Naive B cell (primary cell): ENCODE measurements around the gene OPCML. TPM values are rescaled to one million over a fixed set of nuclear protein-coding genes. Genes with fewer than 3 reads are reported as not detected.

Experiments used
- ATAC-seq, 2 donors: fragments of 150-1000 bp; cut with Tn5 transposase; 2 replicates each; pipeline ENCODE4 v1.10.0; 2021; ENCODE audit warnings: low read depth in 2 of 2, mild to moderate bottlenecking in 2 of 2, moderate library complexity in 2 of 2
- DNase-seq: peaks from one replicate; pipeline ENCODE4 v3.0.0; 2022
- H3K27ac Mint-ChIP-seq, 6 donors: one replicate each; pipeline ENCODE4 v1.8.0; 2020 to 2022; ENCODE audit warnings: mild to moderate bottlenecking in 6 of 6, mixed read lengths in 6 of 6, moderate library complexity in 5 of 6, inconsistent platforms in 2 of 6
- H3K27me3 Mint-ChIP-seq, 3 donors: one replicate each; pipeline ENCODE4 v1.8.0; 2021 to 2022; ENCODE audit warnings: mixed read lengths in 3 of 3, mild to moderate bottlenecking in 1 of 3
- H3K36me3 Mint-ChIP-seq, 2 donors: one replicate each; pipeline ENCODE4 v1.8.0; 2020 to 2022; ENCODE audit warnings: mixed read lengths in 2 of 2, inconsistent platforms in 1 of 2, mild to moderate bottlenecking in 1 of 2
- H3K4me1 Mint-ChIP-seq, 3 donors: one replicate each; pipeline ENCODE4 v1.8.0; 2020 to 2022; ENCODE audit warnings: mixed read lengths in 3 of 3, inconsistent platforms in 1 of 3, mild to moderate bottlenecking in 1 of 3, moderate library complexity in 1 of 3
- H3K4me3 Mint-ChIP-seq, 8 donors: one replicate each; pipeline ENCODE4 v1.8.0; 2020 to 2022; ENCODE audit warnings: mild to moderate bottlenecking in 8 of 8, mixed read lengths in 8 of 8, moderate library complexity in 8 of 8, inconsistent platforms in 2 of 8
- H3K9me3 Mint-ChIP-seq, 7 donors: one replicate each; pipeline ENCODE4 v1.8.0; 2020 to 2022; ENCODE audit warnings: mixed read lengths in 7 of 7, mild to moderate bottlenecking in 5 of 7, inconsistent platforms in 2 of 7, moderate library complexity in 1 of 7
- polyA plus RNA-seq, 6 donors: library from polyadenylated mRNA; unstranded; fragments of 300-500 nt; fragmentation: Illumina TruSeq; gene quantifications; one replicate each; pipeline ENCODE4 v1.2.3, GENCODE V29; 2021; ENCODE audit warnings: low read depth in 6 of 6

OPCML gene
- polyA plus RNA-seq, 6 donors from 2014 or later: not detected

DNA sequence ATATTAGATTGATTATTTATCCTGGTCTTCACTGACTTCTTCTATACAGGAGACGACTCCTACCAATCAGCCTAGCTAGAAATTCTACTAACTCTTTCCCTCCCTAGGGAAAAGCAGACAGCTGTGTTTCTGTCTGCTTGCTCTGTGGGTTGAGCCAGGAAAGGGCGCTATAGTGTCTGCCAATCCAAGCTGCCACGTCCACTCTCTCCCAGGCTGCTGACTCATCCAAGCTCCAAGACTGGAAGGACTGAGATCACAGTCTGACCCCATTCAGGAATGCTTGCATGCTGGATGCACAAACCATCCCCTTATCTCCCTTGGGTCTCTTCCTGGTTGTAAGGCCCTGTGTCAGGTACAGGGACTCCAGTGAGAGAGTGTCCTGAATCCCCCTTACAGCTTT, 955.6 kb downstream of the OPCML start:
- H3K4me1 Mint-ChIP-seq: peaks cover 0 to 2% (median 0%) of the 10 kb centered on the region in 3 donors
- DNase-seq: no peak
- H3K36me3 Mint-ChIP-seq: no peaks in the 10 kb centered on the region
- no peak for ATAC-seq
- H3K27ac Mint-ChIP-seq: no peak overlapping the region
- no peaks in the 10 kb centered on the region for H3K27me3 Mint-ChIP-seq
- H3K9me3 Mint-ChIP-seq: peaks cover 0 to 26% (median 3%) of the 10 kb centered on the region in 7 donors
- no peak overlapping the region for H3K4me3 Mint-ChIP-seq

DNA sequence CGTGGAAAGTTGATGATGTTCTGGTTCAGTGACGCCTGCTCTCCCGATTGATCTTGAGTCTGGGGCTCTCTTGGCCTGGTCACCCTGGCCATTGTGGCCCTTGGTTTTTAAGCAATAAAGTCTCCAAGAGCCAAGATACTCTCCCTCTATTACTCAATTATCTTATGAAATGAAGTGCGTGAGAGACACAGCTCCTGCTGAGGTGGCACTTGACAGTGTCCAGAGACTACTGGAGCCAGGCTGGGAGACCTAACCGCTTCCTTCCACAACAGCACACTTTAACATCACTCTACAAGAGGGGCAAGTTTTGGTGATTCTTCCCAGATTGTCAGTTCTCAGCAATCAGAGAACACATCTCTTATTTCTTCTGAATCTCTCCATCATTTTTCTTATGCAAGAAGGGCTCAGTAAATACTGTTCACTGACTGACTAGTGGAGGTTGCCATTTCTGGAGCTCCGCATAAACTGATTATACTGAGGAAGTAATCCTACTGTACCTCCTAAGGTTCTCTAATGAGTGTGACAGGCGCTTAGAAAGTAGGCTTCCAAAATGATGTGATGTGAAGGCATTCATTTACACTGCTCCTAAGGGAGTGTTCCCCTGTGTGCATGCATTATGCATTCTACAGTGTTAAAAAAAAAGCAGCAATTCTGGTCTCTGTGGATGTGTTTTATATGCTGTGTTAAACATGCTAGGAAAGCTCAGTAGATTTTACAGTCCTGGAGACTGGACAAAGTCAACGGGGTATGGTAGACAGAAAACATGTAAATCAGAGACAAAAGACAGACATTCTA, 968.0 kb downstream of the OPCML start:
- Mint-ChIP-seq H3K36me3 (no peaks in the 10 kb centered on the region), H3K4me1 (no peaks in the 10 kb centered on the region), H3K27ac (no peak overlapping the region), H3K9me3 (peaks cover 6 to 18% (median 9%) of the 10 kb centered on the region in 7 donors), H3K27me3 (no peaks in the 10 kb centered on the region), H3K4me3 (no peak overlapping the region)
- ATAC-seq: no peak
- no peak for DNase-seq

DNA sequence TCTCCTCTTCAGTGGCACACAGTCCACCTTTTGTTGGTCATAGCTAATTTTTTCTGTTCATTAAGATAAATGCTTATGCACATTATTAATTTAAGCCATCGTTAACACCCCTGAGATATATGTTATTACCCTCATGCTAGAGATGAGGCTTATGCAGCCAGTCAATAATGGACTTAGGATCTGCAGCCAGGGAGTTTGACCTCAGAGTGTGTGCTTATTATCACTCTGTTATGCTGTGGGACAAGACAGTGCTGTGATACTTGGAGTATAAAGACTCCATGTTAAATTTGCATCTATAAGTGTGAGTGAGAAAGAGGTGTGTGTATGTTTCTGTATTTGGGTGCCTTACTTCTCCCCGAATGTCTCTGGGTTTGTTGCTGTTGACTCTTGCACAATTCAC, 969.3 kb downstream of the OPCML start:
- no peak overlapping the region for H3K4me3 Mint-ChIP-seq
- H3K4me1 Mint-ChIP-seq: no peaks in the 10 kb centered on the region
- ATAC-seq: no peak
- peaks cover 3 to 12% (median 8%) of the 10 kb centered on the region in 7 donors for H3K9me3 Mint-ChIP-seq
- no peaks in the 10 kb centered on the region for H3K36me3 Mint-ChIP-seq
- no peaks in the 10 kb centered on the region for H3K27me3 Mint-ChIP-seq
- H3K27ac Mint-ChIP-seq: no peak overlapping the region
- no peak for DNase-seq

DNA sequence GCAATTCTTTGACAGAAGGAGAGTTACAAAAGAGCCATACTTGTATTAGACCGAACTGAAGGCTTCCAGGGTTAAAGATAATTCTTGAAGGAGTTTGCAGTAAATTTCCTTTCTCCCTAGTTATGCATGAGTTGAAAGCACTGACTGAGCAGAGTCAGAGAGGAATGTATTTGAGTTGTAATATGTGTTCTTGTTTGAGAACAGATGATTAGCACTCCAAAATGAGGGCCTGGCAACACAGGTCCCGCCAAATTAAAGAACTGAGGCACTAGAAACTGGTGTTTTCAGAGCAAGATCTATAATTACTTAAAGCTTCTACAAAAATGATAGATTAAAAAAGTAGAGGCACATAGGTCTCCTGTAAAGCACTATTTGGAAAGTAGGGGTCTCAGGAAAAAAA, 970.4 kb downstream of the OPCML start:
- Mint-ChIP-seq H3K36me3 (no peaks in the 10 kb centered on the region), H3K27me3 (no peaks in the 10 kb centered on the region), H3K27ac (no peak overlapping the region), H3K4me3 (no peak overlapping the region), H3K4me1 (no peaks in the 10 kb centered on the region), H3K9me3 (peaks cover 0 to 11% (median 8%) of the 10 kb centered on the region in 7 donors)
- no peak for DNase-seq
- no peak for ATAC-seq

DNA sequence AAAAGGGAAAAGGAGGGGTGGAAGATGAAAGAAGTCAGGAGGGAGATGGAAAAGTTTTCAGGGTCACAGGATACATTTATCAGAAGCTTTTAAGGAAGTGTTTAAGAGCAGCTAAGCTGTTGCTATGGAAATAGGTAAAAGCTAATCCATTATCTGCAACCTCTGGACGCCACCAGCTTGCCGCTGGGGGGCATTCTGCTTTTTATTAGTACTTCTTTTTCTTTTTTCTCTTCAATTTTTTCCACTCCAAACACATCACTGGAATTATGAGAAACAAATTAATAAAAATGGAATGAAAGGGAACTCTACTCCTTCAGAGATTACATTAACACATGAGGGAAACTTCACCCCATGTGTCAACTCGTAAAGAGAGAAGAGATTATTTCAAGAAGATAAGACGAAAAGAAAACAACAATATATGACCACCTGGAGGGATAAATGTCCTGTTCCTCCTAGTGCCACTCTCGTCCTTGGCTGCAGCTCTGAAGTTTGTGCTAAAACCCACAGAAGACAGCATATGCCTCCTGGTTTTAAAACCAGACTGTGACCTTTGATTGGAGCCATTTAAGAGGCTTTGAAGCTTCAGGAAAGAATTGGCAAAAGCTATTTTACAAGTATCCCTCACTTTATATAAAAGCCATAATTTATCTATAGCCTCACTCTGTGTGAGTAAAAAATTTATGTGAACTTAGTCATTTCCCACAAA, 972.8 kb downstream of the OPCML start:
- Mint-ChIP-seq H3K4me1 (no peaks in the 10 kb centered on the region), H3K27me3 (no peaks in the 10 kb centered on the region), H3K9me3 (peaks cover 0 to 11% (median 6%) of the 10 kb centered on the region in 7 donors), H3K4me3 (no peak overlapping the region), H3K27ac (no peak overlapping the region), H3K36me3 (no peaks in the 10 kb centered on the region)
- no peak for DNase-seq
- ATAC-seq: no peak

DNA sequence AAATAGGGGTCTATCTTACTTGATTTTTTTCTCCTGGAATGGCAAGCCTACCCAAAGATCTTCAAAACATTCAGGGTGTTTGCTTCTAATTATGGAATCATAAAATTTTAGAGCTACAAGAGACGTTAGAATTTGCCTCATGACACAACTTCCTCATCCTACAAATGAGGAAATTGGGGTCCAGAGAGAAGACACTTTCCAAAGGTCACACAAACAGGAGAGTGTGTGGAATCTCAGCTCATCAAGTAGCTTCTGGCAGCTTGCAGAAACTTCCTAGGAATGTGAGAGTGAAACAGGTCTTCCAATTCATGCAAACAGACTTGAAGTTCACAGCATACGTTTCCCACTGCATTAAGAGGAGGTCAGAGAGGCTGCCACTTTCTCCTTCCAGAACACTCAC, 976.0 kb downstream of the OPCML start:
- Mint-ChIP-seq H3K27ac (no peak overlapping the region), H3K9me3 (peaks cover 9 to 17% (median 11%) of the 10 kb centered on the region in 7 donors), H3K36me3 (no peaks in the 10 kb centered on the region), H3K4me1 (no peaks in the 10 kb centered on the region), H3K4me3 (peak overlapping the region in 1 of 8 donors; percentile 5), H3K27me3 (no peaks in the 10 kb centered on the region)
- DNase-seq (no peak), ATAC-seq (no peak)

DNA sequence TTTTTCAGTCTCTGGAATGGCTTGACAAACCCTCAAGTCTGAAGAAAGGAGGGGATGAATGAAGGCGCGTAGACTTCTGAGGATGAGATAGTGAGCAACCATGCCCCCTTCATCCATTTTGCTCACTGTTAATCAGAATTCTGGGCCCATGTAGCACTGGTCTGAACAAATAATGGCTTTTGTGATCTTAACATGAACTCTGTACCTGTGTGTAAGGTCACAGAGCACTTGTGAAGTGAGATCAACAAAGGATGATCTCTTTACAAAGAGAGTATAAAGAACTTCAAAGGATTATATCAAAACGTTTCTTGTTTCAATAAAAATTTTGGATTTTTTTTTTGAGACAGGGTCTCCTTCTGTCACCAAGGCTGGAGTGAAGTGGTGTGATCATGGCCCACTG, 976.7 kb downstream of the OPCML start:
- ATAC-seq (no peak), DNase-seq (no peak)
- Mint-ChIP-seq H3K4me3 (no peak overlapping the region), H3K9me3 (peaks cover 7 to 17% (median 11%) of the 10 kb centered on the region in 7 donors), H3K4me1 (no peaks in the 10 kb centered on the region), H3K36me3 (no peaks in the 10 kb centered on the region), H3K27ac (no peak overlapping the region), H3K27me3 (no peaks in the 10 kb centered on the region)

DNA sequence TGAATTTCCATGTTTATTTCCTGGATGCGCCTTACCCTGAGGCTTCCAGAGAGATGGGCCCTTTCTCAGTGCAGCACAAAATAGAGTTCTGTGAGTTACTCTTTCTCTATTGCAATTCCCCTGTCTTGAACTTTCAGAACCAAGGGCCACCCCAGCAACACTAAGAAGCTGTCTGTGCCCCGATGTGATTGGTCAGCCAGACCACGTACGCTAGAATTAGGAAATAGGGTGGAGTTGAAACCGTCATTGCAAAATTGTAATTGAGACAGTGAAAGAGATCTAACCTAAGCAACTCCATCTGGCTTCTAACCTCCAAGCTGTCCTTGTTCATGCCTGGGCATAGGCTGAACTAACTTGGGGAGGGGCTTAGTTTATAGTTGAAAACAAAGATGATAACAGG, 981.3 kb downstream of the OPCML start:
- ATAC-seq (no peak), DNase-seq (no peak)
- Mint-ChIP-seq H3K27me3 (no peaks in the 10 kb centered on the region), H3K4me3 (no peak overlapping the region), H3K36me3 (no peaks in the 10 kb centered on the region), H3K27ac (no peak overlapping the region), H3K4me1 (no peaks in the 10 kb centered on the region), H3K9me3 (peaks cover 8 to 15% (median 11%) of the 10 kb centered on the region in 7 donors)

DNA sequence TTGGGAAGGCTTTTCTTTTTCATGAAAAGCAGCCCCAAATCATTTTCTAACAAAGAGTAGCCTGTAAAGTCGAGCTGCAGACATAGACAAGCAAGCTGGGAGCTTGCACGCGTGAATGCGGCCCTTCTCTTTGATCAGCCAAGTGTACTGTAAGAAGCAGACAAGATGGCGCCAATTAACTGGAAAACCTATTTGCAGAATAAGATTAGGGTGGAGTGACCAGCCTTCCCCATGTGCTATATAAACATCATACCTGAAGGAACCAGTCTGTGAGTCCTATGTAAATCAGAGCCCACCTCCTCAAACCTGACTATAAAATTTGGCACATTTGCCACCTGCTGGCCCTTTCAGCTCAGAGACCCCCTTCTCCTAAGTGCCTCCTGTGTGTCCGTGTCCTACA, 982.7 kb downstream of the OPCML start:
- DNase-seq (no peak), ATAC-seq (no peak)
- Mint-ChIP-seq H3K4me3 (no peak overlapping the region), H3K9me3 (peaks cover 12 to 17% (median 14%) of the 10 kb centered on the region in 7 donors), H3K36me3 (no peaks in the 10 kb centered on the region), H3K27me3 (no peaks in the 10 kb centered on the region), H3K27ac (no peak overlapping the region), H3K4me1 (no peaks in the 10 kb centered on the region)

DNA sequence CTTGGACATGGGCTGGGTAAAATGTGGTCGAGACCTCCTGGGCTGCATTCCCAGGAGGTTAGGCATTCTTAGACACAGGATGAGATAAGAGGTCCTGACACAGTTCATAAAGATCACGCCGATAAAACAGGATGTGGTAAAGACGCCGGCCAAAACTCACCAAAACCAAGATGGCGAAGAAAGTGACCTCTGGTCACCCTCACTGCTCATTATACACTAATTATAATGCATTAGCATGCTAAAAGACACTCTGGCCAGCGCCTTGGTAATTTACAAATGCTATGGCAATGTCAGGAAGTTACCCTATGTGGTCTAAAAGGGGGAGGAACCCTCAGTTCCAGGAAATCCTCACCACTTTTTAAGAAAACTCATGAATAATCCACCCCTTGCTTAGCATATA, 983.3 kb downstream of the OPCML start:
- H3K4me1 Mint-ChIP-seq: no peaks in the 10 kb centered on the region
- peaks cover 12 to 17% (median 14%) of the 10 kb centered on the region in 7 donors for H3K9me3 Mint-ChIP-seq
- H3K27me3 Mint-ChIP-seq: no peaks in the 10 kb centered on the region
- no peaks in the 10 kb centered on the region for H3K36me3 Mint-ChIP-seq
- DNase-seq: no peak
- no peak overlapping the region for H3K4me3 Mint-ChIP-seq
- no peak overlapping the region for H3K27ac Mint-ChIP-seq
- ATAC-seq: no peak

DNA sequence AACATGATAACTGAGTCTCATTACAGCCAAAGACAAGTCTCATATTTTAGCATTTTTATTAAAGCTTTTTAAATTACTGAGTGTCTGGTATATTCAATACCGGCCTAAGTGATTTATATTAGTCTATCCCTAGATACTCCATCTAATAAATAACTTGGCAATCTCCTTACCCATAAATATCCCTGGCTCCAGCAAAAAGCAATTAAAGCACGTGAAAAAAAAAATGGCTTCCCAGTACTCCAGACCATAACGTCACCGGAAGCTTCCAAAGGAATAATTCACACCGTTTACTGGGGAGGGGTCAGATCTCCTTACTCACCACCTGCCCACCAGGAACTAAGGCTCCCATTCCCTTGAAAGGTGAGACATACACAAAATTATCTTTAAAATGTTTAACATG, 988.3 kb downstream of the OPCML start:
- no peak overlapping the region for H3K4me3 Mint-ChIP-seq
- peaks cover 0 to 11% (median 4%) of the 10 kb centered on the region in 7 donors for H3K9me3 Mint-ChIP-seq
- no peaks in the 10 kb centered on the region for H3K27me3 Mint-ChIP-seq
- H3K4me1 Mint-ChIP-seq: no peaks in the 10 kb centered on the region
- no peak overlapping the region for H3K27ac Mint-ChIP-seq
- H3K36me3 Mint-ChIP-seq: no peaks in the 10 kb centered on the region
- no peak for ATAC-seq
- no peak for DNase-seq

DNA sequence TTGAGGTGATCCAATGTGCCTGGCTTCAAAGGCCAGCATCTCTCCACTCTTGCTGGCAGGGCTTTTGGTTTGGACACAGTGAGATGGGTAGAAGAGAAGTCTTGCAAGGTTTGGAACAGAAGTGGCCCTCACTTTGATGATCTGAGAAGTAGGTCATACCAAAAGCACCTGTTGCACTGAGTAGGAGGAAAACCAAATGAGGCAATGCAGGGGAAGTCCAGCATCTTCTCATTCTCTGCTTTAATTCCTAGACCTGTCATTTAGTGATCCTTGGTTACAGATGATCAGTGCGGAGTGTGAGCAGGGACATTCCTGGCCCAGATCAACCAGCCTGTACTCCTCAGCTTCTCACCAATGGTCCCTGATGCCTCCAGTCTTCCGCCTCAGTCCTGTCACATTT, 990.5 kb downstream of the OPCML start:
- Mint-ChIP-seq H3K9me3 (peaks cover 0 to 11% (median 3%) of the 10 kb centered on the region in 7 donors), H3K4me3 (no peak overlapping the region), H3K36me3 (no peaks in the 10 kb centered on the region), H3K4me1 (no peaks in the 10 kb centered on the region), H3K27ac (no peak overlapping the region), H3K27me3 (no peaks in the 10 kb centered on the region)
- DNase-seq (no peak), ATAC-seq (no peak)

DNA sequence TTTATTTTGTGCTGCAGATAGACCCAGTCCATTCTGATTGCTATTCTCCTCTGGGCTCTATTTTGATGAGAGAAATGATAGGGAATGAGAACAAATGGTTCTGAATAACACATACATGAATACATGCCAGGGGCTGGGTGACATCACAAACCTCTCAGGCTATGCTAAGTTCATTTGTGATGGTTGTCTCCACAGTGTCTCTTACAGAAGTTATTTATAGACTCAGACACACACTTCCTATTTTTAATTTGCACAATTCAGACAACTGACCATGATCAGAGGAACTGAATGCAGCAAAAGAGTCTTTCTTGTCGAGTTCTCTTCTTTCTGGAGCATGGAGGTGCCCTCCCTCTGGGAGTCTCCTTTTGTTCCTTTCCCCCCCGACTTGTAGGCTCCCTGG, 991.7 kb downstream of the OPCML start:
- H3K9me3 Mint-ChIP-seq: peaks cover 0 to 2% (median 2%) of the 10 kb centered on the region in 7 donors
- no peak overlapping the region for H3K27ac Mint-ChIP-seq
- ATAC-seq (no peak), DNase-seq (no peak)
- no peaks in the 10 kb centered on the region for H3K4me1 Mint-ChIP-seq
- no peaks in the 10 kb centered on the region for H3K36me3 Mint-ChIP-seq
- H3K27me3 Mint-ChIP-seq: no peaks in the 10 kb centered on the region
- no peak overlapping the region for H3K4me3 Mint-ChIP-seq
